NCI-H526 treated with DMSO at 0.1 percent for 48 hours (cell line): Measurements from ENCODE around the gene DISP3.

Experiments used
- DNase-seq: peaks from one replicate; lab custom pipeline; 2025; lab: John Stamatoyannopoulos, UW

Gene DISP3

GRCh38 chr1:11529330-11529729 is 50.4 kb downstream of the DISP3 start:
- no peak for DNase-seq

GRCh38 chr1:11529763-11530730 is 51.1 kb downstream of the DISP3 start:
- no peak for DNase-seq

- DNase-seq: no peak
Observed at GRCh38 chr1:11530731-11531311, 51.9 kb downstream of the DISP3 start.

- DNase-seq: no peak
Observed at GRCh38 chr1:11531314-11531870, 52.4 kb downstream of the DISP3 start.

GRCh38 chr1:11531943-11532342 is 53.0 kb downstream of the DISP3 start:
- no peak for DNase-seq

GRCh38 chr1:11533790-11534787 is 55.1 kb downstream of the DISP3 start:
- DNase-seq: no peak

GRCh38 chr1:11534846-11535245 is 55.9 kb downstream of the DISP3 start:
- no peak for DNase-seq

- no peak for DNase-seq
Observed at GRCh38 chr1:11535316-11535715, 56.4 kb downstream of the DISP3 start.

GRCh38 chr1:11535761-11536572 is 57.0 kb downstream of the DISP3 start:
- no peak for DNase-seq

- DNase-seq: no peak
Observed at GRCh38 chr1:11536573-11537379, 57.8 kb downstream of the DISP3 start.

- no peak for DNase-seq
Observed at GRCh38 chr1:11537380-11537764, 58.4 kb downstream of the DISP3 start.

GRCh38 chr1:11537854-11538591 is 59.1 kb downstream of the DISP3 start:
- no peak for DNase-seq

- DNase-seq: no peak
Observed at GRCh38 chr1:11538886-11539285, 59.9 kb downstream of the DISP3 start.

GRCh38 chr1:11539850-11540772 is 61.2 kb downstream of the DISP3 start:
- DNase-seq: no peak

GRCh38 chr1:11540773-11541160 is 61.8 kb downstream of the DISP3 start:
- no peak for DNase-seq

GRCh38 chr1:11541236-11541635 is 62.3 kb downstream of the DISP3 start:
- no peak for DNase-seq

- no peak for DNase-seq
Observed at GRCh38 chr1:11541956-11542355, 63.0 kb downstream of the DISP3 start.

- DNase-seq: no peak
Observed at GRCh38 chr1:11543392-11543791, 64.4 kb downstream of the DISP3 start.
